H9 (cell line): ENCODE measurements around the gene RNF5. TPM values are rescaled to one million over a fixed set of nuclear protein-coding genes. Genes with fewer than 3 reads are reported as not detected.

Source experiments
- DNase-seq: peaks from one replicate; pipeline ENCODE4 v3.0.0-alpha.2; 2017
- H2AFZ ChIP-seq: one replicate; pipeline ENCODE4 v1.6.1; 2013; ENCODE audit warnings: mild to moderate bottlenecking, low read length, control low read depth, moderate library complexity
- H2AK5ac ChIP-seq: 2 replicates; pipeline ENCODE4 v1.6.1; 2013; ENCODE audit warnings: low read length, control low read depth, mixed read lengths; ENCODE audit not compliant: insufficient read length
- H2BK120ac ChIP-seq: one replicate; pipeline ENCODE4 v1.6.1; 2013; ENCODE audit warnings: low read depth, mild to moderate bottlenecking, low read length, control low read depth, inconsistent platforms; ENCODE audit not compliant: poor library complexity, severe bottlenecking
- H2BK12ac ChIP-seq: 2 replicates; pipeline ENCODE4 v1.6.1; 2013; ENCODE audit warnings: low read length, control low read depth, mixed read lengths, low read depth; ENCODE audit not compliant: insufficient read length
- H2BK15ac ChIP-seq: 2 replicates; pipeline ENCODE4 v1.6.1; 2013; ENCODE audit warnings: low read depth, low read length, control low read depth
- H2BK20ac ChIP-seq: one replicate; pipeline ENCODE4 v1.6.1; 2013; ENCODE audit warnings: low read depth, mild to moderate bottlenecking, low read length, control low read depth, inconsistent platforms; ENCODE audit not compliant: poor library complexity, severe bottlenecking
- H2BK5ac ChIP-seq: 2 replicates; pipeline ENCODE4 v1.6.1; 2013; ENCODE audit warnings: low read length, control low read depth, mixed read lengths; ENCODE audit not compliant: insufficient read length
- H3K14ac ChIP-seq: 2 replicates; pipeline ENCODE4 v1.6.1; 2013; ENCODE audit warnings: low read length, control low read depth; ENCODE audit not compliant: insufficient read depth
- H3K18ac ChIP-seq: 2 replicates; pipeline ENCODE4 v1.6.1; 2013; ENCODE audit warnings: low read depth, mild to moderate bottlenecking, mixed read lengths, low read length, control low read depth; ENCODE audit not compliant: insufficient read length
- H3K23ac ChIP-seq: 2 replicates; pipeline ENCODE4 v1.6.1; 2013; ENCODE audit warnings: low read length, control low read depth, mixed read lengths, low read depth; ENCODE audit not compliant: insufficient read length
- H3K23me2 ChIP-seq: 2 replicates; pipeline ENCODE4 v1.6.1; 2013; ENCODE audit warnings: low read depth, mild to moderate bottlenecking, mixed read lengths, low read length, control low read depth; ENCODE audit not compliant: insufficient read length, poor library complexity, severe bottlenecking
- H3K27ac ChIP-seq: 2 replicates; pipeline ENCODE4 v1.5.1; 2013; ENCODE audit warnings: low read length, control low read depth, mixed read lengths, low read depth; ENCODE audit not compliant: insufficient read length
- H3K27me3 ChIP-seq: 2 replicates; pipeline ENCODE4 v1.6.1; 2013; ENCODE audit warnings: low read length, control low read depth, inconsistent platforms; ENCODE audit not compliant: insufficient read depth
- H3K4ac ChIP-seq: 2 replicates; pipeline ENCODE4 v1.6.1; 2013; ENCODE audit warnings: low read depth, mild to moderate bottlenecking, control low read depth, inconsistent platforms, low read length, moderate library complexity
- H3K4me1 ChIP-seq: 2 replicates; pipeline ENCODE4 v1.6.1; 2013; ENCODE audit warnings: low read length, control low read depth, inconsistent platforms; ENCODE audit not compliant: insufficient read depth
- H3K4me2 ChIP-seq: 2 replicates; pipeline ENCODE4 v1.6.1; 2013; ENCODE audit warnings: low read length, control low read depth, mixed read lengths; ENCODE audit not compliant: insufficient read length, insufficient read depth
- H3K56ac ChIP-seq: 2 replicates; pipeline ENCODE4 v1.6.1; 2013; ENCODE audit warnings: low read depth, mild to moderate bottlenecking, mixed read lengths, low read length, control low read depth; ENCODE audit not compliant: insufficient read length
- H3K79me1 ChIP-seq: 2 replicates; pipeline ENCODE4 v1.6.1; 2013; ENCODE audit warnings: low read depth, mild to moderate bottlenecking, moderate library complexity, low read length, control low read depth, inconsistent platforms; ENCODE audit not compliant: insufficient read depth, poor library complexity, severe bottlenecking
- H3K79me2 ChIP-seq: 2 replicates; pipeline ENCODE4 v1.6.1; 2013; ENCODE audit warnings: low read length, control low read depth, inconsistent platforms; ENCODE audit not compliant: insufficient read depth
- H3K9ac ChIP-seq: 2 replicates; pipeline ENCODE4 v1.6.1; 2013; ENCODE audit warnings: low read length, control low read depth, mixed read lengths; ENCODE audit not compliant: insufficient read length; ENCODE audit errors: extremely low read depth
- H3K9me3 ChIP-seq: one replicate; pipeline ENCODE4 v1.6.1; 2013; ENCODE audit warnings: low read depth, low read length, inconsistent platforms; ENCODE audit not compliant: control insufficient read depth
- H3T11ph ChIP-seq: one replicate; pipeline ENCODE4 v1.6.1; 2013; ENCODE audit warnings: mild to moderate bottlenecking, low read length, control low read depth, inconsistent platforms
- H4K20me1 ChIP-seq: one replicate; pipeline ENCODE4 v1.6.1; 2013; ENCODE audit not compliant: control insufficient read depth, insufficient read length, insufficient read depth
- H4K5ac ChIP-seq: 2 replicates; pipeline ENCODE4 v1.6.1; 2013; ENCODE audit warnings: low read depth, mild to moderate bottlenecking, mixed read lengths, low read length, control low read depth; ENCODE audit not compliant: insufficient read length
- H4K8ac ChIP-seq: replicated peaks from 2 replicates; pipeline ENCODE4 v1.6.1; 2013; ENCODE audit warnings: low read length, control low read depth, mixed read lengths, low read depth; ENCODE audit not compliant: insufficient read length
- H4K91ac ChIP-seq: 2 replicates; pipeline ENCODE4 v1.6.1; 2013; ENCODE audit warnings: low read depth, mild to moderate bottlenecking, moderate library complexity, mixed read lengths, low read length, control low read depth; ENCODE audit not compliant: insufficient read length
- H3K27ac Mint-ChIP-seq, 3 experiments: 2 replicates in 2 of 3; 3 replicates in 1 of 3; pipeline ENCODE4 v1.8.0; 2020 to 2021; ENCODE audit warnings: mixed read lengths in 3 of 3, mild to moderate bottlenecking in 1 of 3, moderate library complexity in 1 of 3
- H3K27me3 Mint-ChIP-seq: 2 replicates; pipeline ENCODE4 v1.8.0; 2021; ENCODE audit warnings: low read depth, mild to moderate bottlenecking, moderate library complexity, mixed read lengths
- H3K36me3 Mint-ChIP-seq, 3 experiments: 2 replicates in 2 of 3; 3 replicates in 1 of 3; pipeline ENCODE4 v1.8.0; 2020 to 2021; ENCODE audit warnings: low read depth in 3 of 3, mixed read lengths in 3 of 3; ENCODE audit not compliant: insufficient read depth in 1 of 3
- H3K4me1 Mint-ChIP-seq, 2 experiments: 2 replicates each; pipeline ENCODE4 v1.8.0; 2020; ENCODE audit warnings: mixed read lengths in 2 of 2
- H3K4me3 Mint-ChIP-seq, 2 experiments: 2 replicates in 1 of 2; 3 replicates in 1 of 2; pipeline ENCODE4 v1.8.0; 2020 to 2021; ENCODE audit warnings: mild to moderate bottlenecking in 2 of 2, mixed read lengths in 2 of 2, moderate library complexity in 1 of 2
- H3K9me3 Mint-ChIP-seq, 2 experiments: 2 replicates in 1 of 2; 3 replicates in 1 of 2; pipeline ENCODE4 v1.8.0; 2020; ENCODE audit warnings: mild to moderate bottlenecking in 2 of 2, mixed read lengths in 2 of 2, moderate library complexity in 1 of 2
- CTCF ChIP-seq: fragments of 200-600 bp; sonication (generic); conservative IDR thresholded peaks from 3 replicates; pipeline ENCODE4 v1.8.0; 2021; ENCODE audit warnings: antibody characterized with exemption, mild to moderate bottlenecking
- WGBS: extraction: QIAGEN DNeasy Blood & Tissue Kit; methylation state at CpG from one replicate; pipeline ENCODE4 v1.1.7; 2013; ENCODE audit warnings: missing lambda C conversion rate, low lambda C conversion rate, mixed read lengths; ENCODE audit not compliant: insufficient read length; ENCODE audit errors: extremely low coverage; 5-methylcytosine and 5-hydroxymethylcytosine counted together
- total RNA-seq: library from RNA; stranded (reverse); gene quantifications from 2 replicates; pipeline ENCODE4 v1.2.1, GENCODE V29; 2021

RNF5 gene
- total RNA-seq, 1 experiment from 2014 or later: 116 TPM

- H3K18ac ChIP-seq: no peak overlapping the region
- no peak overlapping the region for H2BK12ac ChIP-seq
- H3K79me2 ChIP-seq: peaks cover 15% of the 10 kb centered on the region; the same call in 1 of the 2 replicates
- WGBS: no CpG with 5 or more reads among the region's 4 CpGs
- no peak overlapping the region for H3K23ac ChIP-seq
- H2AFZ ChIP-seq: no peak overlapping the region
- H3K27ac ChIP-seq: no peak overlapping the region
- no peak overlapping the region for H2BK5ac ChIP-seq
- no peak overlapping the region for H3K4me2 ChIP-seq
- peaks cover 17% of the 10 kb centered on the region for H3K23me2 ChIP-seq
- no peaks in the 10 kb centered on the region for H3K27me3 ChIP-seq
- no peak overlapping the region for H3K56ac ChIP-seq
- peaks cover 7% of the 10 kb centered on the region for H3K4me1 ChIP-seq
- no peak for TF ChIP-seq CTCF
- H3K79me1 ChIP-seq: no peaks in the 10 kb centered on the region
- peak overlapping the region; percentile 49 for H3K9ac ChIP-seq
- H3K4me3 Mint-ChIP-seq: peak overlapping the region; percentile 2 to 11; a peak in 2 of 5 replicates
- DNase-seq: no peak
- H3K27me3 Mint-ChIP-seq: no peaks in the 10 kb centered on the region
- no peaks in the 10 kb centered on the region for H3K9me3 Mint-ChIP-seq
- no peak overlapping the region for H4K91ac ChIP-seq
- no peak overlapping the region for H2BK120ac ChIP-seq
- H3K36me3 Mint-ChIP-seq: peaks cover 29 to 39% (median 37%) of the 10 kb centered on the region in 3 experiments; a peak in 6 of 7 replicates
- no peak overlapping the region for H2AK5ac ChIP-seq
- H3K9me3 ChIP-seq: no peaks in the 10 kb centered on the region
- H4K5ac ChIP-seq: no peak overlapping the region
- no peak overlapping the region; a peak in 2 of 7 replicates for H3K27ac Mint-ChIP-seq
- H2BK15ac ChIP-seq: no peak overlapping the region
- H3K4ac ChIP-seq: no peak overlapping the region
- H3T11ph ChIP-seq: no peak overlapping the region
- peaks cover 2% of the 10 kb centered on the region for H4K20me1 ChIP-seq
- no peak overlapping the region for H4K8ac ChIP-seq
- no peak overlapping the region for H2BK20ac ChIP-seq
- H3K14ac ChIP-seq: no peak overlapping the region
- H3K4me1 Mint-ChIP-seq: peaks cover 27 to 39% of the 10 kb centered on the region in 2 experiments
These were observed 5.0 kb upstream of the RNF5 start for GRCh38 chr6:32173051-32173727.
